RPMI8226 (cell line): ENCODE results near the gene RCBTB1.
"Not testable (repeated sequence)": the region's sequence is repeated elsewhere in the genome, so short reads cannot be mapped to it uniquely, and the experiment has no call there.

Experiments
- DNase-seq: peaks from one replicate; pipeline ENCODE4 v3.0.0-alpha.2; 2015

RCBTB1 gene

DNA sequence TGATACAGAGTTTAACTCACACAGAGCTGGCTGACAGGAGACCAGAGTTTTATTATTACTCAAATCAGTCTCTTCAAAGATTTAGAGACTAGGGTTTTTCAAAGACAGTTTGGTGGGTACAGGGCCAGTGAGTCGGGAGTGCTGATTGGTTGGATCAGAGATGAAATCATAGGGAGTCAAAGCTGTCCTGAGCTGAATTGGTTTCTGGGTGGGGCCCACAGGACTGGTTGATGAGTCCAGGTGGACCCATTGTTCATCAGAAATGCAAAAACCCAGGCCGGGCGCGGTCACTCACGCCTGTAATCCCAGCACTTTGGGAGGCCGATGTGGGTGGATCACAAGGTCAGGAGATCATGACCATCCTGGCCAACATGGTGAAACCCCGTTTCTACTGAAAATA lies 17.3 kb upstream of the RCBTB1 start:
- DNase-seq = not testable (repeated sequence)

DNA sequence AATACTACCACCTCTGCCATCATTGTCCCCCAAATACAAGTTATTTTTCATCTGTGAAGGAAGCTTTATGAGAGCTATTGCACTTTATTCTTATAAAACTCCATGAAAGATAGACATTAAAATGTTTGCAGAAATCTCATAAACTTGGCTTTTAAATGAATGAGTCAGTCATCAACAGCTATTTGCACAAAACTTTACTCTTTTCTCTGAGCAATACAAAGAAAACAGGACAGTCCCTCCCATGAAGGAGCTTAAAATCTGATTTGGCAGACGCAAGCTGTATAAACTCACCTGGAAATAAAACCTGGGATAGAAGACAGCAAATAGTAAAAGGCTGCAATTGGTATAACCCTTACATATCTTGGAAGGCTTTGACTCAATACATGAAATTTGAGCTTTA lies 16.6 kb upstream of the RCBTB1 start:
- DNase-seq = no peak

DNA sequence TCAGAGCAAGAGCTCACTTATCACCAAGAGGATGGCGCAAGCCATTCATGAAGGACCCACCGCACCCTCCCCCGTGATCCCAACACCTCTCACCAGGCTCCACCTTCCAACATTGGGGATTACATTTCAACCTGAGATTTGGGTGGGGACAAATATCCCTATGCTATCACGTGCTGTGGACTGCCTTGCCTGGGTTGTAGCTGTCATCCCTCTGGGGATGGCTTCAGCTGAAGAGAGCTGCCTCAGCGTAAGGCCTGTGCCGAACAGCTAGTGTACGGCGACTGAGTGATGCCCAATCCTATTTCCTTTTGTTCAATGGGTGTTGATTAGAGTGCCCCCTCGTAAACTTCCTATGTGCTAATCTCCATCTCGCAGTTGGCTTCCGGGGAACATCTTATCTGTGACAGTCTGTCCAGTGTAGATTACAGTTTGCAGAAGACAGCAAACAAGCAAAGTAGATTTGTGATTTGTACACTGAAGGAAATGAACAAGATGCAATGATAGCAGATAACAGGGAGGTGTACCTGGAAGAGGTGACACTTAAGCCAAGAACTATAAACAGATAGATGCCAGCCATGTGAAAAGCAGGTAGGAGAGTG lies 11.8 kb upstream of the RCBTB1 start:
- no peak for DNase-seq

DNA sequence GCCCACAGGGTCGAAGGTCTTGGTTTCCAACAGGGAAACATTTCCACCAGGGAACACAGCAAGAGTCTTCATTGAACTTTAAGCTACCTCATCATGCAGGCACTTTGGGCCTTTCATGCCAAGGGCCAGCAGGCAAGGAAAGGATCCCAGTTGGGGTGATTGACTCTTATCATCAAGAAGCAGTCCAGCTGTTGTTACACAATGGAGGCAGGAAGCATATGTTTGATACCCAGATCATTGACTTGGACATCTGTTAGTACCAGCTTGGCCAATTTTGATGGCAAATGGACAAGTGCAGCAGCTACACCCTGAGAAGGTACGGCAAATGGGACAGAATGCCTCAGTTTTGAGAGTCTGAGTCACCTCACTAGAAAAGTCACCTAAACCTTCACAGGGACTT lies 10.9 kb upstream of the RCBTB1 start:
- no peak for DNase-seq

DNA sequence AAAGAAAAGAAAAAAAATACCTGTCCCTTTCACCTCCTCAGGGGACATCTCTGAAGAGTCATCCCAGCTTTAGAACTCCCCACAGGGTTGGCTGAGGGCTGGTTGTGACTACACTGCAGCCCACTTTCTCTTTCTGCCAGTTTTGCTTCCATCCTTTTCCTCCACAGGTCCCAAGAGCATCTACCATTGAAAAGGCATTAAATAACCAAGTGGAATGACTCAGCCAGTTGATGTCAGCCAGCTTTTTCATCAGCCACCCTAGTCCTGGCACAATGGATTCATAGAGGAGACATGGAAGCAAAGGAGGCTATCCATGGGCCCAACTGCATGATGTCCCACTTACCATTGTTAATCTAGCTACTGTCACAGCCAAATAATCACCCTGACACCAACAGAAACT lies 9.2 kb upstream of the RCBTB1 start:
- no peak for DNase-seq

DNA sequence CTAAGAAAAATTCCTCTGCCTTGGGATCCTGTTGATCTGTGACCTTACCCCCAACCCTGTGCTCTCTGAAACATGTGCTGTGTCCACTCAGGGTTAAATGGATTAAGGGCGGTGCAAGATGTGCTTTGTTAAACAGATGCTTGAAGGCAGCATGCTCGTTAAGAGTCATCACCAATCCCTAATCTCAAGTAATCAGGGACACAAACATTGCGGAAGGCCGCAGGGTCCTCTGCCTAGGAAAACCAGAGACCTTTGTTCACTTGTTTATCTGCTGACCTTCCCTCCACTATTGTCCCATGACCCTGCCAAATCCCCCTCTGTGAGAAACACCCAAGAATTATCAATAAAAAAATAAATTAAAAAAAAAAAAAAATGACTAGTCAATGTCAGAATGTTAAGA lies 8.5 kb upstream of the RCBTB1 start:
- not testable (repeated sequence) for DNase-seq

DNA sequence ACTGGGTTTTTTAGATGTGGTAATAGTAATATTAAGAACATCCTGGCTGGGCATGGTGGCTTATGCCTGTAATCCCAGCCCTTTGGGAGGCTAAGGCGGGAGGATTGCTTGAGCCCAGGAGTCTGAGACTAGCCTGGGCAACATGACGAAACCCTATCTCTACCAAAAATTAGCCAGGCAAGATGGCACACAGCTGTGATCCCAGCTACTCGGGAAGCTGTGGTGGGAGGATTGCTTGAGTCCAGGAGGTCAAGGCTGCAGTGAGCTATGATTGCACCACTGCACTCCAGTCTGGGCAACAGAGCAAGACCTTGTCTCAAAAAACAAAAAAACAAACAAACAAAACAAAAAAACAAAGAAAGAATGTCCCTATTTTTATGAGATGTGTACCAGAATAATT lies 5.4 kb upstream of the RCBTB1 start:
- DNase-seq = not testable (repeated sequence)

DNA sequence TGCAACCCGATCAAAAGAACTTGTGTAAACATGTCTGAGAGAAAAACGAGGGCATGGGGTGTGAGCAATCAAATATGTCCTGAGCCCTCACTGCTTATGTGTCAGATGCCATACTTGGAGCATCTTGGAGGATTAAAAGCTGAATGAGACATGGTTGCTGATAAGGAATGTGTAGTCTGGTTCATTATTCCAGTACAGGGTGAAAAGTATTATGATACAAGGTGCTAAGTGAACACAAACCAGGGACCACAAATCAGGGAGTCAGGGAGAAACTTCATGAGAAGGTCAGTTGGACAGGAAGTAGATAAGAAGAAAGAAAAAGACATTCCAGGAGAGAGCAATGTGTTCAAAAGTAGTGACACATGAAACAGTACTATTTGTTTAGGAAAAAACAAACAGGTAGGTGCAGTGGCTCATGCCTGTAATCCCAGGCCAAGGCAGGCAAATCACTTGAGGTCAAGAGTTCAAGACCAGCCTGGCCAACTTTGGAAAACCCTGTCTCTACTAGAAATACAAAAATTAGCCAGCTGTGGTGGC lies 2.0 kb upstream of the RCBTB1 start:
- DNase-seq = no peak

DNA sequence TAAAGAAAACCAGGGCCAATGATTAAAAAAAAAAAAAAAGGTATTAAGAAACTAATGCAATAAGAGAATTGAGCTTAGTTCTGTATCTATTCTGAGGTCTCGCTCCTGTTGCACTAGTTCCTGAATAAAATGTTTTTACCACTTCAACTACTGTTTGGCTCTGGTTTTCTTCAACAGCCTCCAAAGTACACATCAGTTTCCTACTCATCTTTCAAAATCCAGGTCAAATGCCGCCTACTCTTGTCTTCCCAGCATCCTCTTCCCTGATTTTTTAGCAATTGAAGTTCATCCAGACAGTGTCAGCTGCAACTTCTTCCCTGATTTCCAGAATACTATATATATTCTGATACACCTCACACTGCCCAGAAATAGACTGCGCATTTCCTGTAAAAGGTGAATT lies 1.4 kb upstream of the RCBTB1 start:
- no peak for DNase-seq

DNA sequence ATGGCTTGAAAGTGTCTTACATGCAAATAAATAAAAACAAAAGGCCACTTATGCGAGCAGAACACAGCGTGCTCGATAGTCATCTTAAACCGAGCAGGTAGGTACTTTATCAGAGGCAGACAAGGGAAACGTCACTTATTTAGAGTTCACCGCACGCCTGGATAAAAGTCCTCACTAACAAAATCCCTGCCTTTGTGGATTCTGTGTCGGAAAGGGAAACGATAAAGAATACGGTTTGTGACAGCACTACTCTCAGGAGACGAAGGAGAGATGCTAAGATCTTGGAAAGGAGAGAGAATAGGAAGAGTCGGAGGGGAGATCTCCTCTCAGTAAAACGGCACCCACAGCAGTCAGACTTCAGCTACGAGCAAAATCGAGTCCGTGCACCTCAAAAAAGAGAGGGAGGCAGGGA lies 581 bp downstream of the RCBTB1 start:
- peak; percentile 11 for DNase-seq

DNA sequence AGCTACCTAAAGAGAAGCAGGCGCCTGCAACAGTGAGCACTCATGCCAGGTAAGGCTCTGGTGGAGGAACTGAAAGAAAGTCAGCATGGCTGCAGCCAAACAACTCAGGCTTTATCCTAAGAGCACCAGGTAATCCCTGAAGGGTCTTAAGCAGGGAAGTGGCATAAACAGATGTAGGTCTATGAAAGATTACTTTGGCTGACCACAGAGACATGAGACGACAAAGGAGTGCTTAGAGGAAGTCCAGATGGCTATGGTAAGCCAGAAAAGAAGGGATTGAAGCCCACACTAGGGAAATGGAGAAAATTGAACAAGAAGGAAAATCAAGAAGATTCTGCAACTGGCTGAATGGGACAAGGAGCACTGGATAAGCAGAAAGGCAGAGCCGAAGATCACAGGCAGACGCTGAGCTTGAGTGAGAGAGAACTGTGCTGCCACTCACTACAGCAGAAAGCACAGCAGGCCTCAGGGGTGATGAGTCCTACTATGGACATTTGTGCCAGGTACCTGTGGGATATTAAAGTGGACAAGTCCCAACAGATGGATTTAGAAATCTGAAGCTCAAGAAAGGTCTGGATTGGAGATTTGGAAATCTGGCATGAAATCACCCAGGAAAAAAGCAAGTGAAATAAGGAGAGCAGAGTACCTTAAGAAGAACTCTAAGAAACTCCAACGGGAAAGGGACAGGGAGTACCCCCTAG lies 4.2 kb downstream of the RCBTB1 start:
- no peak for DNase-seq

DNA sequence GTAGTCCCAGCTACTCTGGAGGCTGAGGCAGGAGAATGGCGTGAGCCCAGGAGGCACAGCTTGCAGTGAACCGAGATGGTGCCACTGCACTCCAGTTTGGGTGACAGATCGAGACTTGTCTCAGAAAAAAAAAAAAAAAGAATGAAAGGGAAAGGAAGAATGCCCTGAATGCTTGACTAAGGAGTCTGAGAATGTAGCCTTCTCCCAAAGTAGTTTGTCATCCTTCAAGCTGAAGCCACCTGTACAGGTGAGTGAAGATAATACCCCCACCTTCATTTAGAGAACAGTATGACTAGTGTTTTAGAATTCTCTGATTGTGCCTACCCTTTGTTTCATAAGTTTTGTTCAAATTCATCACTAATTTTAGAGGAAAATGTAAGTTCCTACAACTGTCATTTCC lies 5.9 kb downstream of the RCBTB1 start:
- no peak for DNase-seq

DNA sequence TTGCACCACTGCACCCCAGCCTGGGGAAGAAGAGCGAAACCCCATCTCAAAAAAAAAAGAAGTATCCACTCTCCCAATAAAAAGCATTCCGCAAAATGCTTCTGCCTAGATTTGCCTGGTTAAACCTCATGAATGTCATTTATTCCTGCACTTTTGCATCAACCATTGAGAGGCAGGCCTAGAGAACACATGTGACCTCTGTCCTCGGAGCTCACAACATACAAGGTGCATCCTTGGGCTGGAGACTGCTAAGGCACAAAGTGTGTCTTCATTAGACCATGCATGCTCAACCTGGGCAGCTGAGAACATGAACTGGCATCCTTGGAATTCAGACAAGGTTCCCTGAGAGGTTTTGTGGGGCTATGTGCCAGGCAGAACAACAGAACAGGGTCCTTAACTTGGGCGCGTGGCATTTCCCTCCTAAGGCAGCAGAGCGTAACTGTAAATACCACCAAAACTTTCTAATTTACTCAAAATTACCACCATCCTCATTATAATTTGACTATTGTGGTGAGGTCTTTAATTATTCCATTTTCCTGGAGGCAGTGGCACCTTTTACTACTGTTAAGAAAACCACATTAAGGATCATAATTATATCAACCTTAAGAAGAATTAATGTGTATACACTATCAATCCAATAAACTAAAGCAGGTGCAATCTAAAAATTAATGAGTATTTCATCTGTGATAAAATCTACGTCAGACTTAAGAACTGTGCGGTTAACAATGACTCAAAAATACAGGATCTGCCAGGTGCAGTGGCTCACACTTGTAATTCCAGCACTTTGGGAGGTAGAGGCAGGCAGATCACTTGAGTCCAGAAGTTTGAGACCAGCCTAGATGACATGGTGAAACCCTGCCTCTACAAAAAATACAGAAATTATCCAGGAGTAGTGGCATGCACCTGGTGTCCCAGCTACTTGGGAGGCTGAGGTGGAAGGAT lies 13.8 kb downstream of the RCBTB1 start:
- no peak for DNase-seq

DNA sequence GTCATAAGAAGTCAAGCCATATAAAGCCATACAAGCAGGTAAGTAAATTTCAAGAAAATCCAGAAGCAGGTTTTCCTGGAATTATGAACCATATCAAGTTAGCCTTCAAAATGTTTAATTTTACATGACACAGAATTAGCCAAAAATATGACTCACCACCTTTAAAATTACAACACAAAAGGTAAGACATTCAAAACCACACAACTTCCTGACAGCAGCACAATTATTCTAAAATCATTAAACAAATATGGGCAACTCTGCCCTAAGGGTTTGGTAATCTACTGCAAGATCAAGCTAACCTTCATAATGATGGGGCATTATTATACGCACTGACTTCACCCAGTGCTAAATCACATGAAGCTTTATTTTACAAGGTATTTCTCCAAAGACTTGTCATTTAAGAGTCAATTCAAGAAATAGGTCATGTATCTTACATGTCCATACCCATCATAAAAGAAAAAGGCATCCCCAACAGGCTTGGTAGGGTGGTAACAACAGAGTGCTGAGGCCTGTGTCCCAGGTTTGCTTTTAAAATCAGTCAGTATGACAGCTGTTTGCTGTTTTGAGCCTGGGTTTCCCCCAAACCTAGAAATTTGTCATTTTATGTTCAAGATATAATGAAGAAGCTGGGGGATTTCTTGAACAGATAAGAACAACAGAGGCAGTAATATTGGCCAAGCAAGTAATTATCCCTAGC lies 15.2 kb downstream of the RCBTB1 start:
- no peak for DNase-seq

DNA sequence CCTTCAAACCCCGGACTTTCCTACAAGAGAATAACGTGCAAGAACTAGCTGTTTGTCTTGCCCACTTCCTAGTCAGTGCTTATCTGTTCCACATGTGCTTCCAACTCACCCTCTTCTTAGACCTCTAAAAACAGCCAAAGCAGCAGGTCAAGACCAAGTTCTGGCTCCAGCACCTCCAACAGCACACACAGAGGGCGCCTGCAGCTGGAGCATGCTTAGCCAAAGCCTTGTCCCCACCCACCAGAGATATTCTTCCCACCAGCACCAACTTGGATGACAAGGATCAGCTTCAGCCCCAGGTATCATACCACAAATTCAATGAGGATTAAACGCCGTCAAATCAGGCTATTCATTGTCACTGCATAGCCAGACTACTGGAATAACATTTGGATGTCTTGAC lies 17.9 kb downstream of the RCBTB1 start:
- no peak for DNase-seq

DNA sequence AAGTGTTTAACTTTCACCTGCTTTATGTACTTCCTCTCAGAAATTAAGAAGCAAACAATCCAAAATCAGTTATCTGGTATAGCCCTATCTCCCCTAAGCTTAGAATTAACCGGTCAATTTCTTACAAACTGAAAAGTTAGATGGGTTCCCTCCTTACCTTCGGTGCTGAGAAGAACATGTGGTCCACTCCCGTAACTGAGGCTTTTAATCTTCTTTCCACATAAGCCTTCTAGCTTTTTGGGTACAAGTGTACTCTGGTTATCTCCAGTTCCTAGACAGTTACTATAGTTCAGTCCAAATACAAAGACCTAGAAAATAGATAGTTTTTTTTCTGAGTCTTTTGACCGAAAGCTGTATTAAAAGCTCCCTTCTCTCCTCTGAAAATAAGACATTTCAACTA lies 18.9 kb downstream of the RCBTB1 start:
- no peak for DNase-seq

DNA sequence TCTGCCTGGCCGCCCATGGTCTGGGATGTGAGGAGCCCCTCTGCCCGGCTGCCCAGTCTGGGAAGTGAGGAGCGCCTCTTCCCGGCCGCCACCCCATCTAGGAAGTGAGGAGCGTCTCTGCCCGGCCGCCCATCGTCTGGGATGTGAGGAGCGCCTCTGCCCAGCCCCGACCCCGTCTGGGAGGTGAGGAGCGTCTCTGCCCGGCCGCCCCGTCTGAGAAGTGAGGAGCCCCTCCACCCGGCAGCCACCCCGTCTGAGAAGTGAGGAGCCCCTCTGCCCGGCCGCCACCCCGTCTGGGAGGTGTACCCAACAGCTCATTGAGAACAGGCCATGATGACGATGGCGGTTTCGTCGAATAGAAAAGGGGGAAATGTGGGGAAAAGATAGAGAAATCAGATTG lies 19.9 kb downstream of the RCBTB1 start:
- not testable (repeated sequence) for DNase-seq

DNA sequence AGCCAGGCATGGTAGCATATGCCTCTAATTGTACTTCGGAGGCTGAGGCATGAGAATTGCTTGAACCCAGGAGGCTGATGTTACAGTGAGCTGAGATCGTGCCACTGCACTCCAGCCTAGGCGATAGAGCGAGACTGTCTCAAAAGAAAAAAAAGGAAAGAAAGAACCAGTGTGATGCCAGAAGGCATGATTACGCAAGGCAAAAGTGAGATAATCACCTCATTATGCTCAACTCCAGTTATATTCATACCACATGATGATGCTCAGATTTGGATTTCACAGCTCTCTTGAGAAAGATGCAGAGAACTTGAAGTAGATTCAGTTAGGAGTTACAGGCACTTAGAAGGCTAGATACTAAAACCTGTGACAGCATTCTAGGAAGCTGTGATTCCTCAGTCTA lies 21.8 kb downstream of the RCBTB1 start:
- DNase-seq = no peak

DNA sequence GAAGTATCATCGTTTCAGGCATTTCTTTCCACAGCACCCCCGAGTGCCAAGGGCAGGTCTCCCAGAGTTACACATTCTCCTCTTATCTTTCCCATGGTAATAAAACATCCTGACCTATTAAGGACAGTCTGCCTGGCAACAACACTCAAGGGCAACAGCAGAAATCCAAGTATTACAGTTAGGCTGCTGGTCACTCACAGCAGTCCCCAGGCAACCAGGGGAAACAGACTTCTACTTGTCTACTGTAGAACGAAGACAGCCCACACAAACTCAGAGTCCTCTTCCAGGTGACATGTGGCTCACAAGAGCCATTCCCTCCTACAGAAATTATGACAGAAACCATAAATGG lies 24.3 kb downstream of the RCBTB1 start:
- DNase-seq = no peak

DNA sequence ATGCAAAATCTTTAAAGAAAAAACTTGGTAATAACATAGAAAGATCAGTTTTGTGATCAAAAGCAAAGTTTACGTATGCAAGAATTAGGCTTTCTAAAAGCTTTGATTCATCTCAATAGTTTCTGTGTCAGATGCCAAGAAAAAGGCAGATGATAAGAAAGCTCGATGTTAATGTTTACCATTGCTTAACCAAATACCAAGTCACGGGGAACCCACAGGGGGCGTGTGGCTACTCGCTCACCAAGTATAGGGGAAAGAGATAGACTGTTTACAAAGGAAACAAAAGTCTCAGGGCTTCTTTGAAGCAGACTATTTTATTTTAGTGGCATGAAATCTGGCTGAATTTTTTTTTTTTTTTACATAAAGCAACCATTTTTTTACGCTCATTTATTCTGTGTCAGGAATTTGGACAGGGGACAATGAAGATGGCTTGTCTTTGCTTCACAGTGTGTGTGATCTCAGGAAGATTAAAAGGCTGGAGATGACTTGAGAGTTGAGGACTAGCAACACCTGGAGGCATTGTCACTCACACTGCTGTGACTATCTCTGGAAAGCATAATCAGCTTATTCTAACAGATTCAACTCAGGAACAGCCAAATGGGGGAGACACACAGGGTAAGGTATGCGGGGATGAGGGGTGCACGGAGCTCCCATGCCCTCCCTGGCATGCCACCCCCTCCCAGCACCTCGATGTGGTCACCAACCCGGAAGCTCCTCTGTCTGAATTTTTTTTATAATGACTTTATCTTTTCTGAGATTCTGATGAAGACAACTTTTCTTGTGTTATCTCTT lies 24.9 kb downstream of the RCBTB1 start:
- no peak for DNase-seq

DNA sequence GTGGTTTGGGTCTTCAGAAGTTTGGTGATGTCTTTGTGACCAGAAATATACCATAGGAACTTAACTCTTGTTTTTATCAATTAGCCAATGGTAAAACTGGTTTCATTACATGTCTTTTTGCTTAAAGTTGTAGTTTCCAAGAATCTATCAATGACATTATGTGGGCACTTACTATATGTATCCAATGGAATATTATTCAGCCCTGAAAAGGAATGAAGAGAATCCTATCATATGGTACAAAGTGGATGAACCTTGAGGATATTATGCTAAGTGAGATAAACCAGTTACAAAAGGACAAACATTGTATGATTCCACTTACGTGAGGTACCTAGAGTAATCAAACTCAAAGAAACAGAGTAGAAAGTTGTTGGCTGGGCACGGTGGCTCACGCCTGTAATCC lies 26.4 kb downstream of the RCBTB1 start:
- DNase-seq = no peak

DNA sequence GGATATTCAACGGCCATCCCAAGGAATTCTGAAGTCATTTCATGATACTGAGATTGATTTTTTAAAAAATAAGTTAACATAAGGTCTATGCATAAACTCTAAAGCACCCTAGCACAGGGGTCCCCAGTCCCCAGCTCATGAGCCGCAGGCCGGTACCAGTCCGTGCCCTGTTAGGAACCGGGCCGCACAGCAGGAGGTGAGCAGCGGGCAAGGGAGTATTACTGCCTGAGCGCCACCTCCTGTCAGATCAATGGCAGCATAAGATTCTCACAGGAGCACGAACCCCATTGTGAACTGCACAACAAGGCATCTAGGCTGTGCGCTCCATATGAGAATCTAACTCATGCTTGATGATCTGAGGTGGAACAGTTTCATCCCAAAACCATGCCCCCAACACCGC lies 31.0 kb downstream of the RCBTB1 start:
- DNase-seq = no peak
